GM12878 (cell line): ENCODE data around the gene SACM1L. TPM values are rescaled to one million over a fixed set of nuclear protein-coding genes. Genes with fewer than 3 reads are reported as not detected.

Source experiments
- ATAC-seq: fragments of 200-7000 bp; cut with Tn5 transposase; 3 replicates; pipeline ENCODE4 v1.9.1; 2020; ENCODE audit warnings: mild to moderate bottlenecking, moderate library complexity
- BruUV-seq: library from RNA; stranded (reverse); fragments of 400-500 nt; replicated peaks from 2 replicates; lab custom pipeline; 2021; lab: Mats Ljungman, UMichigan
- CTCF ChIA-PET: fragments of 300-600 bp; sonication (Branson Sonifier 250); formaldehyde crosslinking; extraction: SDS; loops from one replicate; lab custom pipeline; 2021; ENCODE audit warnings: inconsistent platforms; lab: Yijun Ruan, JAX
- POLR2A ChIA-PET: fragments of 350-600 bp; formaldehyde crosslinking; extraction: SDS; loops from one replicate; lab custom pipeline; 2021; ENCODE audit warnings: inconsistent platforms; lab: Charles Lee
- RAD21 ChIA-PET: fragments of 300-600 bp; sonication (Branson Sonifier 250); formaldehyde crosslinking; loops from one replicate; lab custom pipeline; 2023; ENCODE audit warnings: antibody characterized with exemption; ENCODE audit not compliant: unreplicated experiment; lab: Charles Lee
- SMC1A ChIA-PET: fragments of 300-600 bp; sonication (Branson Sonifier 250); formaldehyde crosslinking; loops from one replicate; lab custom pipeline; 2023; ENCODE audit not compliant: unreplicated experiment, uncharacterized antibody; lab: Charles Lee
- DNase-seq: peaks from one replicate; pipeline ENCODE4 v3.0.0-alpha.2; 2011; ENCODE audit warnings: low read depth, low spot score
- FAIRE-seq: peaks from 3 replicates; lab custom pipeline; 2011; peaks lifted over from hg19 to GRCh38; lab: Jason Lieb, UNC
- H2AFZ ChIP-seq: 2 replicates; pipeline ENCODE4 v1.6.0; 2011; ENCODE audit warnings: low read depth, low read length, control low read depth; ENCODE audit not compliant: control insufficient read depth
- H3K27ac ChIP-seq: 2 replicates; pipeline ENCODE4 v1.5.1; 2011; ENCODE audit warnings: control low read depth; ENCODE audit not compliant: control insufficient read depth, insufficient read depth
- H3K27me3 ChIP-seq, 2 experiments: replicated peaks in 1 of 2; 2 replicates each; pipeline versions ENCODE4 v1.6.0 to v1.6.1; 2011; ENCODE audit warnings: low read length in 1 of 2; ENCODE audit not compliant: control insufficient read depth in 2 of 2, insufficient read depth in 2 of 2
- H3K36me3 ChIP-seq, 2 experiments: 2 replicates each; pipeline ENCODE4 v1.5.1; 2011; ENCODE audit warnings: low read length in 1 of 2; ENCODE audit not compliant: control insufficient read depth in 2 of 2, insufficient read depth in 2 of 2
- H3K4me1 ChIP-seq: 2 replicates; pipeline ENCODE4 v1.6.1; 2011; ENCODE audit warnings: mild to moderate bottlenecking, low read length, moderate library complexity, mixed read lengths; ENCODE audit not compliant: control insufficient read depth, insufficient read depth
- H3K4me2 ChIP-seq: 2 replicates; pipeline ENCODE4 v1.6.0; 2011; ENCODE audit warnings: control low read depth; ENCODE audit not compliant: control insufficient read depth, insufficient read depth
- H3K4me3 ChIP-seq: fragments of 200-600 bp; sonication (generic); 2 replicates; pipeline ENCODE4 v1.5.1; 2016
- H3K79me2 ChIP-seq: 2 replicates; pipeline ENCODE4 v1.6.0; 2011; ENCODE audit warnings: low read length; ENCODE audit not compliant: control insufficient read depth, insufficient read depth
- H3K9ac ChIP-seq: 2 replicates; pipeline ENCODE4 v1.8.0; 2011; ENCODE audit warnings: low read length, control low read depth, mixed read lengths; ENCODE audit not compliant: control insufficient read depth, insufficient read depth
- H3K9me3 ChIP-seq: replicated peaks from 3 replicates; pipeline ENCODE4 v1.5.1; 2011; ENCODE audit warnings: mild to moderate bottlenecking, low read length; ENCODE audit not compliant: control insufficient read depth, insufficient read depth
- H4K20me1 ChIP-seq: 2 replicates; pipeline ENCODE4 v1.6.0; 2011; ENCODE audit not compliant: control insufficient read depth, insufficient read depth
- BACH1 ChIP-seq: fragments of 450-650 bp; IDR thresholded peaks from 2 replicates; pipeline ENCODE4 v1.6.1; 2017; ENCODE audit warnings: mild to moderate bottlenecking, borderline replicate concordance
- BCL11A ChIP-seq: IDR thresholded peaks from 2 replicates; pipeline ENCODE4 v1.6.1; 2011; ENCODE audit warnings: low read depth, low read length
- ELK1 ChIP-seq: IDR thresholded peaks from 2 replicates; pipeline ENCODE4 v1.6.1; 2012; ENCODE audit warnings: low read depth, low read length, improper control_type of control experiment
- HCFC1 ChIP-seq: fragments of 150-350 bp; IDR thresholded peaks from 2 replicates; pipeline ENCODE4 v1.6.1; 2014; ENCODE audit warnings: low read length
- IRF4 ChIP-seq: IDR thresholded peaks from 2 replicates; pipeline ENCODE4 v1.6.1; 2011; ENCODE audit warnings: low read depth, low read length
- MEF2A ChIP-seq: IDR thresholded peaks from 2 replicates; pipeline ENCODE4 v1.6.1; 2011; ENCODE audit warnings: low read depth, mild to moderate bottlenecking, low read length, moderate library complexity; ENCODE audit not compliant: insufficient read depth
- NFYA ChIP-seq: IDR thresholded peaks from 2 replicates; pipeline ENCODE4 v1.6.1; 2011; ENCODE audit warnings: low read depth, mild to moderate bottlenecking, low read length, improper control_type of control experiment, borderline replicate concordance
- NR2C1 ChIP-seq: fragments of 450-650 bp; IDR thresholded peaks from 2 replicates; pipeline ENCODE4 v1.6.1; 2017; ENCODE audit warnings: antibody characterized with exemption, mild to moderate bottlenecking, moderate library complexity
- PKNOX1 ChIP-seq: fragments of 450-650 bp; IDR thresholded peaks from 2 replicates; pipeline ENCODE4 v1.6.1; 2016; ENCODE audit warnings: mild to moderate bottlenecking
- PML ChIP-seq: IDR thresholded peaks from 2 replicates; pipeline ENCODE4 v1.6.1; 2012; ENCODE audit warnings: low read length, inconsistent platforms
- POLR2AphosphoS5 ChIP-seq: IDR thresholded peaks from 2 replicates; pipeline ENCODE4 v1.6.1; 2011; ENCODE audit warnings: mild to moderate bottlenecking, low read length, inconsistent platforms
- PRDM15 ChIP-seq: fragments of 450-650 bp; formaldehyde crosslinking; IDR thresholded peaks from 2 replicates; pipeline ENCODE4 v1.4.0; 2020; ENCODE audit warnings: mild to moderate bottlenecking, moderate library complexity
- SP1 ChIP-seq: IDR thresholded peaks from one replicate; pipeline ENCODE4 v1.6.1; 2011; ENCODE audit warnings: low read depth, low read length
- SPI1 ChIP-seq: IDR thresholded peaks from 2 replicates; pipeline ENCODE4 v1.6.1; 2011; ENCODE audit warnings: low read depth, mild to moderate bottlenecking, low read length, moderate library complexity, borderline replicate concordance; ENCODE audit not compliant: insufficient read depth
- TAF1 ChIP-seq: IDR thresholded peaks from 2 replicates; pipeline ENCODE4 v1.6.1; 2011; ENCODE audit warnings: mild to moderate bottlenecking, low read depth, low read length, borderline replicate concordance
- ZNF384 ChIP-seq: IDR thresholded peaks from 2 replicates; pipeline ENCODE4 v1.6.1; 2012; ENCODE audit warnings: low read depth, mild to moderate bottlenecking, low read length, improper control_type of control experiment, borderline replicate concordance
- WGBS: methylation state at CpG from one replicate; pipeline ENCODE4 v1.1.6; 2016; ENCODE audit warnings: low lambda C conversion rate; ENCODE audit not compliant: insufficient replicate concordance, insufficient coverage; ENCODE audit errors: missing lambda C conversion rate; 5-methylcytosine and 5-hydroxymethylcytosine counted together
- in situ Hi-C: fragments of 300-500 bp; cut with MboI; formaldehyde crosslinking; loops from 9 replicates; pipeline ENCODE4 v1.14.3; 2018; ENCODE audit warnings: mixed read lengths
- intact Hi-C: fragments of 100-400 bp; cut with micrococcal nuclease; formaldehyde crosslinking; loops from one replicate; pipeline ENCODE4 v1.14.2; 2022; ENCODE audit not compliant: unreplicated experiment
- polyA plus RNA-seq, 11 experiments: library from polyadenylated mRNA; depleted of rRNA in 4 of 11; unstranded in 6 of 11; stranded (reverse) in 5 of 11; fragments of >200 nt; fragmentation: Nextera tagmentation in 4 of 11; fragmentation: Illumina TruSeq in 1 of 11; extraction: Ambion mirVana in 4 of 11; extraction: Trizol in 1 of 11; gene quantifications; 1 replicate in 1 of 11; 2 replicates in 10 of 11; pipeline versions ENCODE4 v1.2.1 to v1.2.3, GENCODE V29; 2011 to 2016; ENCODE audit warnings: inconsistent platforms in 2 of 11, missing spikeins in 2 of 11, low read depth in 1 of 11
- total RNA-seq, 4 experiments: library from RNA; depleted of rRNA in 3 of 4; stranded (reverse); fragments of >200 nt in 3 of 4; fragmentation: Illumina TruSeq in 1 of 4; extraction: Trizol in 1 of 4; gene quantifications; 2 replicates each; pipeline versions ENCODE4 v1.2.1 to v1.2.3, GENCODE V29; 2013 to 2021

The SACM1L gene
- total and polyA plus RNA-seq, 10 of the 15 experiments (the other 5 are each of a cell fraction or from before 2014, with no cell fraction given): 16.5 to 48.3 (median 28.9) TPM

- no peak for TF ChIP-seq PRDM15 (CRISPR knock-in tag)
Observed at GRCh38 chr3:45761831-45762230, 72.6 kb downstream of the SACM1L start (continued).

- Histone ChIP-seq H3K4me1 (no peaks in the 10 kb centered on the region), H4K20me1 (no peaks in the 10 kb centered on the region), H3K4me2 (no peak overlapping the region), H3K36me3 (no peaks in the 10 kb centered on the region; a peak in 1 of 4 replicates), H3K79me2 (no peaks in the 10 kb centered on the region), H3K27me3 (0 out of 4 replicates have a peak, but pooled peaks cover 0 to 2% of the 10 kb centered on the region in 2 experiments), H3K4me3 (no peak overlapping the region), H3K9ac (no peak overlapping the region), H3K27ac (no peak overlapping the region), H2AFZ (no peak overlapping the region), H3K9me3 (no peaks in the 10 kb centered on the region)
- FAIRE-seq (no peak), ATAC-seq (no peak), DNase-seq (no peak)
- ChIA-PET POLR2A (interaction anchor here (1.0 kb wide), 1 partner anchor 84 kb away, joined by 3 read pairs; no protein-coding TSS in a partner anchor), RAD21 (interaction anchor here (1.1 to 6.2 kb wide), 13 partner anchors 34 to 314 kb away, joined by 3 to 89 read pairs (median 6); no protein-coding TSS in a partner anchor), SMC1A (interaction anchor here (0.6 to 6.1 kb wide), 16 partner anchors 63 to 724 kb away, joined by 3 to 86 read pairs (median 6); no protein-coding TSS in a partner anchor), CTCF (interaction anchor here (0.6 to 7.5 kb wide), 17 partner anchors 9 to 314 kb away, joined by 3 to 189 read pairs (median 5); no protein-coding TSS in a partner anchor)
- 66% methylated on average over 19 of the region's 19 CpGs for WGBS
- intact Hi-C loops: no loop called here
- in situ Hi-C loops: loop anchor here (5.0 to 10.0 kb wide), 3 partner anchors 165 to 612 kb away; partner anchors contain the start of gene CCR5
- no TSS peak for BruUV-seq
- TF ChIP-seq BACH1 (no peak), MEF2A (no peak), TAF1 (no peak), NFYA (no peak), SPI1 (no peak), PKNOX1 (no peak), POLR2AphosphoS5 (no peak), PML (no peak), IRF4 (no peak), ELK1 (no peak), SP1 (no peak), ZNF384 (no peak), NR2C1 (no peak), HCFC1 (no peak), BCL11A (no peak)
Observed at GRCh38 chr3:45762647-45763302, 73.6 kb downstream of the SACM1L start.
